GM23248 (cell line): Measurements from ENCODE around the gene JAGN1. TPM values are rescaled to one million over a fixed set of nuclear protein-coding genes. Genes with fewer than 3 reads are reported as not detected.

Source experiments
- DNase-seq: peaks from one replicate; pipeline ENCODE4 v3.0.0-alpha.2; 2015
- H2AFZ ChIP-seq: fragments of 200-600 bp; sonication (generic); 2 replicates; pipeline ENCODE4 v1.6.1; 2016; ENCODE audit warnings: antibody characterized with exemption
- H3F3A ChIP-seq: fragments of 200-600 bp; sonication (generic); 2 replicates; pipeline ENCODE4 v1.6.1; 2016; ENCODE audit warnings: mild to moderate bottlenecking, antibody characterized with exemption, mixed run types; ENCODE audit not compliant: insufficient read depth
- H3K27ac ChIP-seq: fragments of 200-600 bp; sonication (generic); 2 replicates; pipeline ENCODE4 v1.5.1; 2016; ENCODE audit warnings: mild to moderate bottlenecking
- H3K27me3 ChIP-seq: fragments of 200-600 bp; sonication (generic); replicated peaks from 2 replicates; pipeline ENCODE4 v1.6.1; 2016; ENCODE audit warnings: mild to moderate bottlenecking; ENCODE audit not compliant: insufficient read depth
- H3K36me3 ChIP-seq: fragments of 200-600 bp; sonication (generic); 2 replicates; pipeline ENCODE4 v1.6.1; 2016; ENCODE audit warnings: low read depth, mild to moderate bottlenecking
- H3K4me1 ChIP-seq: fragments of 200-600 bp; sonication (generic); 2 replicates; pipeline ENCODE4 v1.6.1; 2016; ENCODE audit warnings: mild to moderate bottlenecking; ENCODE audit not compliant: insufficient read depth
- H3K4me2 ChIP-seq: fragments of 200-600 bp; sonication (generic); one replicate; pipeline ENCODE4 v1.6.1; 2016; ENCODE audit warnings: mild to moderate bottlenecking; ENCODE audit not compliant: unreplicated experiment
- H3K4me3 ChIP-seq: fragments of 200-600 bp; sonication (generic); 2 replicates; pipeline ENCODE4 v1.5.1; 2016; ENCODE audit warnings: mild to moderate bottlenecking
- H3K79me2 ChIP-seq: fragments of 200-600 bp; sonication (generic); 2 replicates; pipeline ENCODE4 v1.6.1; 2016; ENCODE audit warnings: mild to moderate bottlenecking; ENCODE audit not compliant: insufficient read depth
- H3K9ac ChIP-seq: fragments of 200-600 bp; sonication (generic); 2 replicates; pipeline ENCODE4 v1.6.1; 2016; ENCODE audit warnings: mild to moderate bottlenecking
- H3K9me2 ChIP-seq: fragments of 200-600 bp; sonication (generic); 2 replicates; pipeline ENCODE4 v1.6.1; 2016; ENCODE audit warnings: mixed run types, mild to moderate bottlenecking, moderate library complexity; ENCODE audit not compliant: insufficient read depth
- H3K9me3 ChIP-seq: fragments of 200-600 bp; sonication (generic); one replicate; pipeline ENCODE4 v1.6.1; 2017; ENCODE audit warnings: low read depth
- H4K20me1 ChIP-seq: fragments of 200-600 bp; sonication (generic); 2 replicates; pipeline ENCODE4 v1.6.0; 2016; ENCODE audit not compliant: insufficient read depth
- EZH2 ChIP-seq: fragments of 200-600 bp; sonication (generic); IDR thresholded peaks from 2 replicates; pipeline ENCODE4 v1.6.1; 2018; ENCODE audit warnings: antibody characterized with exemption, mild to moderate bottlenecking; ENCODE audit not compliant: insufficient read depth, poor library complexity, severe bottlenecking
- EZH2phosphoT487 ChIP-seq: fragments of 200-600 bp; sonication (generic); IDR thresholded peaks from 2 replicates; pipeline ENCODE4 v1.6.1; 2018; ENCODE audit warnings: antibody characterized with exemption, moderate library complexity, mild to moderate bottlenecking, low read depth; ENCODE audit not compliant: insufficient read depth
- WGBS, 2 experiments: methylation state at CpG; one replicate each; pipeline ENCODE4 v1.1.6; 2015 to 2017; ENCODE audit warnings: low lambda C conversion rate in 2 of 2, low coverage in 1 of 2; ENCODE audit errors: missing lambda C conversion rate in 2 of 2; 5-methylcytosine and 5-hydroxymethylcytosine counted together
- in situ Hi-C: fragments of 300-500 bp; cut with MboI; formaldehyde crosslinking; loops from 2 replicates; pipeline ENCODE4 v1.15.0; 2020
- polyA plus RNA-seq: library from polyadenylated mRNA; unstranded; fragments of >200 nt; fragmentation: Nextera tagmentation; extraction: Ambion mirVana; gene quantifications from 2 replicates; pipeline ENCODE4 v1.2.1, GENCODE V29; 2016
- total RNA-seq: library from RNA; depleted of rRNA; stranded (reverse); fragments of >200 nt; shearing (Covaris generic); gene quantifications from 2 replicates; pipeline ENCODE4 v1.2.3, GENCODE V29; 2014

Gene JAGN1
- total and polyA plus RNA-seq, 2 experiments from 2014 or later, result 35.7 to 45.3 TPM

DNA sequence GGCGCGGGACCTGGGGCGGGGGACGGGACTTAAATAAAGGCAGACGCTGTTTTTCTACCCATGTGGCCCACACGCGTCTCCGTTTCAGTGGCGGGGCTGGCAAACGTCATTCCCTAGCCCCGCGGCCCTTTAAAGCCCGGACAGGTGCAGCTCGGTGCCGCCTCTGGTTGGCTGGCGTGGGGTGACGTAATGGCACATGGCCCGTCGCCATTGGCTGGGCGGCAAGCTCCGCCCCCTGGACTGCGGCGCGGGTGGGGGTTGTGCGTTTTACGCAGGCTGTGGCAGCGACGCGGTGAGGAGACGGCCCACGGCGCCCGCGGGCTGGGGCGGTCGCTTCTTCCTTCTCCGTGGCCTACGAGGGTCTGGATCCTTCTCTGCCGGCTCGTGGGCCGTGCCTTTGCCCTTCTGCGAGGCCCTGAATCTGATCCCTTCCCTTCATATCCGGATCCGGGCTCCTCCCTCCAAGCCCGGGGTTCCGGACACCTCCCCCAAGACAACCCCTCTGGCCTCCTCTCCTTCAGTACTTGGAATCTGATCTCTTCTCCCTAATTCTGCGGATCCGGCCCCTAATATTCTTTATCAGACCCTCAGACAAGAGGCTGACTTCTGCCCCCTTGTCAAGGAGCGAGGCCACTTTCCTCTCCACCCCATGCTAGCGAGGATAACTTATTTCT is 43.3 kb downstream of the JAGN1 start, which contains the start of gene CRELD1:
Gene CRELD1 (plus strand): TSS at position 274 of the 674 bp plus-strand sequence. CDS start 605 bp downstream, outside the sequence.
- H3K9ac ChIP-seq, result peak within 1 kb of the TSS; percentile 86
- H3F3A ChIP-seq, result no peaks in the 10 kb centered on the region
- no peaks in the 10 kb centered on the region for H3K9me2 ChIP-seq
- no peaks in the 10 kb centered on the region for H3K27me3 ChIP-seq
- no peaks in the 10 kb centered on the region for H3K9me3 ChIP-seq
- H3K4me1 ChIP-seq, result peaks cover 11% of the 10 kb centered on the region
- H3K27ac ChIP-seq, result peak within 1 kb of the TSS; percentile 76
- no peaks in the 10 kb centered on the region for H3K79me2 ChIP-seq
- H3K4me2 ChIP-seq, result peak within 1 kb of the TSS; percentile 92
- no peak for TF ChIP-seq EZH2phosphoT487
- no peak for TF ChIP-seq EZH2
- peaks cover 5% of the 10 kb centered on the region for H3K36me3 ChIP-seq
- peak; percentile 93 for DNase-seq
- H2AFZ ChIP-seq, result peak within 1 kb of the TSS; percentile 93
- in situ Hi-C loops, result no loop called here
- H3K4me3 ChIP-seq, result peak within 1 kb of the TSS; percentile 82
- WGBS, 2 experiments, result 1 to 2% methylated on average over 32 to 49 of the region's 50 CpGs
- no peaks in the 10 kb centered on the region for H4K20me1 ChIP-seq

DNA sequence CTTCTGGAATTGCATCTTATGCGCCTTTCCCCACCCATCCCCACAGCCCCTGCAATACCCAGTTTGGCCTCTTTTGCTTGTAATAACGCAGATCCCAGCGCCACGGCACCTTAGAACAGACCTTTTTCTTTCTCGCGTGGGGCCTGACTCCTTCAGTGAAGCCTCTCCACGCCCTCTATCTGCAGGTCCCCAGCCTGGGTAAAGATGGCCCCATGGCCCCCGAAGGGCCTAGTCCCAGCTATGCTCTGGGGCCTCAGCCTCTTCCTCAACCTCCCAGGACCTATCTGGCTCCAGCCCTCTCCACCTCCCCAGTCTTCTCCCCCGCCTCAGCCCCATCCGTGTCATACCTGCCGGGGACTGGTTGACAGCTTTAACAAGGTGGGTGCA is 43.8 kb downstream of the JAGN1 start:
- Histone ChIP-seq H3K36me3 (peaks cover 5% of the 10 kb centered on the region), H3K9me2 (no peaks in the 10 kb centered on the region), H3K27ac (peak overlapping the region; percentile 76), H3K27me3 (no peaks in the 10 kb centered on the region), H3K4me2 (peak overlapping the region; percentile 92), H4K20me1 (no peaks in the 10 kb centered on the region), H2AFZ (peak overlapping the region; percentile 93), H3K79me2 (no peaks in the 10 kb centered on the region), H3K4me3 (peak overlapping the region; percentile 82), H3F3A (no peaks in the 10 kb centered on the region), H3K4me1 (peaks cover 11% of the 10 kb centered on the region), H3K9me3 (no peaks in the 10 kb centered on the region), H3K9ac (peak overlapping the region; percentile 86)
- DNase-seq, result peak; percentile 62
- 19 to 20% methylated on average over 9 to 11 of the region's 11 CpGs for WGBS, 2 experiments
- in situ Hi-C loops, result no loop called here
- TF ChIP-seq EZH2phosphoT487 (no peak), EZH2 (no peak)

GRCh38 chr3:9934993-9935392 is 44.6 kb downstream of the JAGN1 start:
- Histone ChIP-seq H4K20me1 (no peaks in the 10 kb centered on the region), H3K27me3 (no peaks in the 10 kb centered on the region), H3K4me2 (no peak overlapping the region), H3K27ac (no peak overlapping the region), H3K4me3 (no peak overlapping the region), H3K9ac (peak overlapping the region; percentile 86; the same call in 1 of the 2 replicates), H3K9me2 (no peaks in the 10 kb centered on the region), H3F3A (no peaks in the 10 kb centered on the region), H2AFZ (no peak overlapping the region), H3K9me3 (no peaks in the 10 kb centered on the region), H3K4me1 (peaks cover 11% of the 10 kb centered on the region), H3K79me2 (no peaks in the 10 kb centered on the region), H3K36me3 (peaks cover 5% of the 10 kb centered on the region)
- 93 to 95% methylated on average over 4 of the region's 4 CpGs for WGBS, 2 experiments
- no peak for DNase-seq
- in situ Hi-C loops, result no loop called here
- TF ChIP-seq EZH2phosphoT487 (no peak), EZH2 (no peak)

GRCh38 chr3:9935966-9936510 is 45.6 kb downstream of the JAGN1 start:
- peaks cover 5% of the 10 kb centered on the region; the same call in 1 of the 2 replicates for H3K36me3 ChIP-seq
- DNase-seq, result no peak
- peaks cover 11% of the 10 kb centered on the region for H3K4me1 ChIP-seq
- no peaks in the 10 kb centered on the region for H3K9me2 ChIP-seq
- H3K79me2 ChIP-seq, result no peaks in the 10 kb centered on the region
- in situ Hi-C loops, result no loop called here
- no peaks in the 10 kb centered on the region for H4K20me1 ChIP-seq
- TF ChIP-seq EZH2, result no peak
- no peak for TF ChIP-seq EZH2phosphoT487
- H3K9me3 ChIP-seq, result no peaks in the 10 kb centered on the region
- no peak overlapping the region for H3K9ac ChIP-seq
- H3K4me2 ChIP-seq, result no peak overlapping the region
- H3K4me3 ChIP-seq, result no peak overlapping the region
- H3F3A ChIP-seq, result no peaks in the 10 kb centered on the region
- no peaks in the 10 kb centered on the region for H3K27me3 ChIP-seq
- 90 to 93% methylated on average over 5 of the region's 5 CpGs for WGBS, 2 experiments
- H2AFZ ChIP-seq, result no peak overlapping the region
- no peak overlapping the region for H3K27ac ChIP-seq
